K562 (cell line): Measurements from ENCODE around the gene POLD4. TPM values are rescaled to one million over a fixed set of nuclear protein-coding genes. Genes with fewer than 3 reads are reported as not detected.

Source experiments
- ATAC-seq: fragments of 200-7000 bp; cut with Tn5 transposase; 3 replicates; pipeline ENCODE4 v1.9.1; 2020; ENCODE audit warnings: moderate library complexity
- BruUV-seq: library from RNA; stranded (reverse); fragments of 400-500 nt; replicated peaks from 2 replicates; lab custom pipeline; 2021; lab: Mats Ljungman, UMichigan
- CTCF ChIA-PET: fragments of 300-600 bp; formaldehyde crosslinking; extraction: SDS; loops from one replicate; lab custom pipeline; 2021; ENCODE audit warnings: low intra/inter-chr PET ratio; lab: Yijun Ruan, JAX
- POLR2A ChIA-PET: fragments of 300-600, 350-650 bp; sonication (Branson Sonifier 250); formaldehyde crosslinking; extraction: SDS; loops from one replicate; lab custom pipeline; 2021; ENCODE audit warnings: antibody characterized with exemption, inconsistent platforms; lab: Yijun Ruan, JAX
- DNase-seq, 4 experiments: peaks; one replicate each; pipeline versions ENCODE4 v3.0.0 to v3.0.0-alpha.2; 2011 to 2018; ENCODE audit warnings: low spot score in 3 of 4, mixed read lengths in 3 of 4; ENCODE audit errors: extremely low read depth in 1 of 4
- FAIRE-seq: peaks from 2 replicates; lab custom pipeline; 2011; peaks lifted over from hg19 to GRCh38; lab: Jason Lieb, UNC
- H2AFZ ChIP-seq: 2 replicates; pipeline ENCODE4 v1.6.0; 2011; ENCODE audit warnings: low read depth, low read length, control low read depth, inconsistent platforms
- H3K27ac ChIP-seq: fragments of 200-600 bp; 3 replicates; pipeline ENCODE4 v1.8.0; 2011; ENCODE audit warnings: low read depth, mild to moderate bottlenecking, control low read depth, inconsistent platforms, low read length, moderate library complexity, mixed read lengths; ENCODE audit errors: extremely low read depth
- H3K27me3 ChIP-seq, 2 experiments: fragments of 300-600 bp in 1 of 2; 2 replicates in 1 of 2; 3 replicates in 1 of 2; pipeline versions ENCODE4 v1.6.0 to v1.8.0; 2011; ENCODE audit warnings: inconsistent platforms in 2 of 2, low read length in 2 of 2, mild to moderate bottlenecking in 1 of 2, mixed read lengths in 1 of 2, moderate library complexity in 1 of 2; ENCODE audit not compliant: control insufficient read depth in 2 of 2, insufficient read depth in 2 of 2
- H3K36me3 ChIP-seq: fragments of 300-600 bp; 3 replicates; pipeline ENCODE4 v1.8.0; 2011; ENCODE audit warnings: mild to moderate bottlenecking, low read length, inconsistent platforms; ENCODE audit not compliant: control insufficient read depth, insufficient read depth
- H3K4me1 ChIP-seq, 2 experiments: fragments of 200-600 bp in 1 of 2; replicated peaks in 1 of 2; 2 replicates in 1 of 2; 3 replicates in 1 of 2; pipeline versions ENCODE4 v1.5.1 to v1.8.0; 2011; ENCODE audit warnings: inconsistent platforms in 2 of 2, low read length in 2 of 2, mild to moderate bottlenecking in 1 of 2, mixed read lengths in 1 of 2, moderate library complexity in 1 of 2; ENCODE audit not compliant: control insufficient read depth in 2 of 2, insufficient read depth in 2 of 2
- H3K4me2 ChIP-seq: 2 replicates; pipeline ENCODE4 v1.6.1; 2011; ENCODE audit warnings: low read length, control low read depth, inconsistent platforms, mixed read lengths; ENCODE audit not compliant: insufficient read depth
- H3K4me3 ChIP-seq: fragments of 200-600 bp; sonication (generic), shearing (Covaris generic); 2 replicates; pipeline ENCODE4 v1.5.1; 2016; ENCODE audit warnings: control low read depth, inconsistent platforms
- H3K79me2 ChIP-seq: fragments of 200-600 bp; 3 replicates; pipeline ENCODE4 v1.8.0; 2011; ENCODE audit warnings: low read length, inconsistent platforms; ENCODE audit not compliant: control insufficient read depth, insufficient read depth
- H3K9ac ChIP-seq, 2 experiments: 2 replicates each; pipeline versions ENCODE4 v1.6.0 to v1.6.1; 2011; ENCODE audit warnings: low read depth in 2 of 2, low read length in 2 of 2, control low read depth in 1 of 2, inconsistent platforms in 1 of 2, mild to moderate bottlenecking in 1 of 2, mixed read lengths in 1 of 2; ENCODE audit not compliant: insufficient read depth in 1 of 2
- H3K9me1 ChIP-seq: one replicate; pipeline ENCODE4 v1.6.0; 2011; ENCODE audit warnings: inconsistent platforms, mild to moderate bottlenecking, low read length, moderate library complexity; ENCODE audit not compliant: control insufficient read depth, insufficient read depth
- H3K9me3 ChIP-seq: replicated peaks from 2 replicates; pipeline ENCODE4 v1.5.1; 2011; ENCODE audit warnings: low read depth, low read length, inconsistent platforms; ENCODE audit not compliant: control insufficient read depth, insufficient read depth
- H4K20me1 ChIP-seq: replicated peaks from 2 replicates; pipeline ENCODE4 v1.6.1; 2011; ENCODE audit warnings: low read length, inconsistent platforms, mixed read lengths; ENCODE audit not compliant: control insufficient read depth, insufficient read depth
- ATF1 ChIP-seq, 2 experiments: fragments of 450-650 bp in 1 of 2; IDR thresholded peaks; 2 replicates each; pipeline ENCODE4 v1.6.1; 2016; ENCODE audit warnings: missing compliant biosample characterization in 1 of 2, missing genetic modification characterization in 1 of 2
- BHLHE40 ChIP-seq: IDR thresholded peaks from 2 replicates; pipeline ENCODE4 v1.6.1; 2011; ENCODE audit warnings: low read length, improper control_type of control experiment
- ETS2 ChIP-seq: IDR thresholded peaks from 2 replicates; pipeline ENCODE4 v1.6.1; 2016; ENCODE audit warnings: borderline replicate concordance, missing genetic modification characterization, mild to moderate bottlenecking, moderate library complexity, missing compliant biosample characterization; ENCODE audit not compliant: poor library complexity, severe bottlenecking
- FIP1L1 ChIP-seq: fragments of 200-400 bp; formaldehyde crosslinking; IDR thresholded peaks from 2 replicates; pipeline ENCODE4 v1.6.1; 2018; ENCODE audit warnings: mild to moderate bottlenecking, low read depth, low read length; ENCODE audit not compliant: poor library complexity, severe bottlenecking
- KDM4B ChIP-seq, 2 experiments: fragments of 450-650 bp in 1 of 2; sonication (generic) in 1 of 2; IDR thresholded peaks; 2 replicates each; pipeline ENCODE4 v1.6.1; 2016 to 2017; ENCODE audit warnings: borderline replicate concordance in 2 of 2, antibody characterized with exemption in 1 of 2, low read depth in 1 of 2, mild to moderate bottlenecking in 1 of 2
- L3MBTL2 ChIP-seq: fragments of 450-650 bp; IDR thresholded peaks from 2 replicates; pipeline ENCODE4 v1.6.1; 2016; ENCODE audit warnings: mild to moderate bottlenecking, moderate library complexity
- NCOA1 ChIP-seq: fragments of 450-650 bp; IDR thresholded peaks from 2 replicates; pipeline ENCODE4 v1.6.1; 2016; ENCODE audit warnings: low read depth
- POLR2G ChIP-seq: fragments of 200-400 bp; formaldehyde crosslinking; IDR thresholded peaks from 2 replicates; pipeline ENCODE4 v1.6.1; 2017; ENCODE audit warnings: low read depth, mild to moderate bottlenecking, antibody characterized with exemption, low read length, moderate library complexity
- RBFOX2 ChIP-seq: fragments of 200-400 bp; formaldehyde crosslinking; IDR thresholded peaks from 2 replicates; pipeline ENCODE4 v1.6.1; 2017; ENCODE audit warnings: low read depth, mild to moderate bottlenecking, low read length, moderate library complexity
- SAP30 ChIP-seq: fragments of 200-600 bp; sonication (generic); IDR thresholded peaks from 2 replicates; pipeline ENCODE4 v1.6.1; 2012; ENCODE audit warnings: borderline replicate concordance, low read depth, mild to moderate bottlenecking, moderate library complexity, low read length, control low read depth, inconsistent platforms; ENCODE audit not compliant: insufficient read depth, poor library complexity, severe bottlenecking
- SMAD4 ChIP-seq: fragments of 250-450 bp; sonication (Bioruptor Pico); conservative IDR thresholded peaks from 2 replicates; pipeline ENCODE4 v1.8.0; 2021; ENCODE audit warnings: inconsistent platforms, mild to moderate bottlenecking, moderate library complexity
- ZBTB17 ChIP-seq: fragments of 450-650 bp; formaldehyde crosslinking; IDR thresholded peaks from 2 replicates; pipeline ENCODE4 v1.4.0; 2020; ENCODE audit warnings: mild to moderate bottlenecking
- ZNF57 ChIP-seq: fragments of 450-650 bp; formaldehyde crosslinking; IDR thresholded peaks from 2 replicates; pipeline ENCODE4 v1.4.0; 2020; ENCODE audit warnings: mild to moderate bottlenecking, moderate library complexity
- ZNF589 ChIP-seq: fragments of 200-800 bp; sonication (Bioruptor generic); IDR thresholded peaks from 2 replicates; pipeline ENCODE4 v1.6.1; 2016; ENCODE audit warnings: low read depth, missing genetic modification characterization, missing compliant biosample characterization
- WGBS: fragments of 100-300 bp; shearing (Covaris generic); methylation state at CpG from one replicate; pipeline ENCODE4 v1.1.6; 2016; ENCODE audit warnings: low coverage, mixed read lengths; ENCODE audit not compliant: insufficient coverage; ENCODE audit errors: missing lambda C conversion rate; 5-methylcytosine and 5-hydroxymethylcytosine counted together
- in situ Hi-C: fragments of 300-500 bp; cut with MboI; formaldehyde crosslinking; loops from 4 replicates; pipeline ENCODE4 v1.15.0; 2018; ENCODE audit warnings: inconsistent platforms, mixed read lengths
- intact Hi-C: fragments of 100-400 bp; cut with micrococcal nuclease; formaldehyde crosslinking; loops from 2 replicates; pipeline ENCODE4 v1.14.2; 2022
- polyA plus RNA-seq, 8 experiments: library from polyadenylated mRNA; depleted of rRNA in 4 of 8; stranded (reverse) in 5 of 8; unstranded in 3 of 8; fragments of >200 nt; fragmentation: Nextera tagmentation in 2 of 8; fragmentation: Illumina TruSeq in 1 of 8; extraction: Ambion mirVana in 2 of 8; extraction: Trizol in 1 of 8; gene quantifications; 2 replicates each; pipeline versions ENCODE4 v1.2.1 to v1.2.3, GENCODE V29; 2011 to 2014; ENCODE audit warnings: inconsistent platforms in 1 of 8, missing spikeins in 1 of 8
- total RNA-seq, 7 experiments: library from RNA; depleted of rRNA in 6 of 7; stranded (reverse); fragments of >200 nt in 6 of 7; fragmentation: Illumina TruSeq in 2 of 7; extraction: Trizol in 2 of 7; gene quantifications; 2 replicates each; pipeline versions ENCODE4 v1.2.1 to v1.2.3, GENCODE V29; 2011 to 2021; ENCODE audit warnings: low replicate concordance in 1 of 7
- TF ChIP-seq, protein P1 (sequence below): fragments of 450-650 bp; IDR thresholded peaks from one replicate; pipeline ENCODE4 v1.6.1; 2018; ENCODE audit warnings: mild to moderate bottlenecking, moderate library complexity; ENCODE audit not compliant: partially characterized antibody
- TF ChIP-seq, protein P2 (sequence below): IDR thresholded peaks from 2 replicates; pipeline ENCODE4 v1.6.1; 2014; ENCODE audit warnings: antibody characterized with exemption

Gene POLD4
- total and polyA plus RNA-seq, 9 of the 15 experiments (the other 6 are each of a cell fraction or from before 2014, with no cell fraction given) = 5.8 to 64.5 (median 18.3) TPM

DNA sequence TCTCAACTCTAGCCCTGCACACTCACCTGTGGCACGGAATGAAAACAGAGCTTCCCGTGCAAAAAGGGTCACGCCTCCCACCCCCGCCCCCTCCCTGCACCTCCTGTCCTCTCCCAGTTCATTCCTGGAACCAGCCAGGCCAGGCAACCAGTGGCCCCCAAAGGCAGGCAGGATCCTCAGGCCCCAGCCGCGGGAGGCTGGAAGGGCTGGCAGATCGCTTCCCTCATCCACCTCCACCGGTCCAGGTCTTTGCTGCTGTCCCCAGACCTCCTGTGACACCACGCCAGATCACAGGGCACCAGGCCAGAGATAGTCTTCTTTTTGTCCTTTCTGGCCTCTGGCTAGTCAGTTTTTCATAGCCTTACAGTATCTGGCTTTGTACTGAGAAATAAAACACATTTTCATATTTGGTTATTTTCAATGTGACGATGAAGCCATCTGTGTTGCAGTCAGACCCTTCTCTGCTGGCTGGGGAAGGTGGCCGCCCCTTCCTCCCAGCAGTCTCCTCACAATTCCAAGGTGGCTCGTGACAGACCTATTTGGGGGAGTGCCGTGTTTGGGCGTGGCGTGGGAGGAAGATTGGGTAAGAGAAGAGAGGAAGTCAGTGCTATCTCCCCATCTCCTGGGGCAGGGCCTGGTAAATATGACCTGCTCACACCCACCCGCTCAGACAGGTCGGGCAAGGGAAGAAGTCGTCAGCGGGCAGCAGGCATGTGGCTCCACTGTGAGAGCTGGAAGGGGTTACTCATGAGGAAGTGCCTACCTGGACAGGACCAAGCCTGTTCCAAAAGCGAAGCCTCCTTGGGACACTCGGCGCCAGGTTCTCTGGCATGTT lies 40.9 kb downstream of the POLD4 start:
- Histone ChIP-seq H3K9me1 (no peaks in the 10 kb centered on the region), H3K79me2 (no peaks in the 10 kb centered on the region), H3K4me2 (peak overlapping the region; percentile 76), H4K20me1 (no peaks in the 10 kb centered on the region), H2AFZ (peak overlapping the region; percentile 58), H3K9ac (peak overlapping the region; percentile 40 to 83), H3K4me1 (peaks cover 37 to 65% of the 10 kb centered on the region in 2 experiments), H3K9me3 (no peaks in the 10 kb centered on the region), H3K27me3 (no peaks in the 10 kb centered on the region), H3K36me3 (no peaks in the 10 kb centered on the region), H3K4me3 (no peak overlapping the region), H3K27ac (peak overlapping the region; percentile 67)
- intact Hi-C loops = loop anchor here (1.0 kb wide), 1 partner anchor 35 kb away; no protein-coding TSS in a partner anchor
- CTCF ChIA-PET = no interaction called here
- POLR2A ChIA-PET = interaction anchor here (0.6 to 3.5 kb wide), 3 partner anchors 10 to 174 kb away, joined by 3 to 10 read pairs (median 3); no protein-coding TSS in a partner anchor
- WGBS = 7% methylated on average over 19 of the region's 22 CpGs
- ATAC-seq = peak; percentile 55
- peak; percentile 76 to 87 (median 77) for DNase-seq
- BruUV-seq = no TSS peak
- in situ Hi-C loops = loop anchor here (5.0 kb wide), 1 partner anchor 35 kb away; no protein-coding TSS in a partner anchor
- peak; percentile 84 for FAIRE-seq
- TF ChIP-seq, protein P1, sequence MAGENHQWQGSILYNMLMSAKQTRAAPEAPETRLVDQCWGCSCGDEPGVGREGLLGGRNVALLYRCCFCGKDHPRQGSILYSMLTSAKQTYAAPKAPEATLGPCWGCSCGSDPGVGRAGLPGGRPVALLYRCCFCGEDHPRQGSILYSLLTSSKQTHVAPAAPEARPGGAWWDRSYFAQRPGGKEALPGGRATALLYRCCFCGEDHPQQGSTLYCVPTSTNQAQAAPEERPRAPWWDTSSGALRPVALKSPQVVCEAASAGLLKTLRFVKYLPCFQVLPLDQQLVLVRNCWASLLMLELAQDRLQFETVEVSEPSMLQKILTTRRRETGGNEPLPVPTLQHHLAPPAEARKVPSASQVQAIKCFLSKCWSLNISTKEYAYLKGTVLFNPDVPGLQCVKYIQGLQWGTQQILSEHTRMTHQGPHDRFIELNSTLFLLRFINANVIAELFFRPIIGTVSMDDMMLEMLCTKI = no peak
- TF ChIP-seq ZNF589 = peak; percentile 89
- peak; percentile 78 for TF ChIP-seq SMAD4 (CRISPR knock-in tag)
- no peak for TF ChIP-seq ETS2 (tag)
- no peak for TF ChIP-seq ZNF57 (CRISPR knock-in tag)
- 0 out of 2 replicates have a peak, but pooled peaks have one; percentile 15 for TF ChIP-seq NCOA1
- TF ChIP-seq, protein P2, sequence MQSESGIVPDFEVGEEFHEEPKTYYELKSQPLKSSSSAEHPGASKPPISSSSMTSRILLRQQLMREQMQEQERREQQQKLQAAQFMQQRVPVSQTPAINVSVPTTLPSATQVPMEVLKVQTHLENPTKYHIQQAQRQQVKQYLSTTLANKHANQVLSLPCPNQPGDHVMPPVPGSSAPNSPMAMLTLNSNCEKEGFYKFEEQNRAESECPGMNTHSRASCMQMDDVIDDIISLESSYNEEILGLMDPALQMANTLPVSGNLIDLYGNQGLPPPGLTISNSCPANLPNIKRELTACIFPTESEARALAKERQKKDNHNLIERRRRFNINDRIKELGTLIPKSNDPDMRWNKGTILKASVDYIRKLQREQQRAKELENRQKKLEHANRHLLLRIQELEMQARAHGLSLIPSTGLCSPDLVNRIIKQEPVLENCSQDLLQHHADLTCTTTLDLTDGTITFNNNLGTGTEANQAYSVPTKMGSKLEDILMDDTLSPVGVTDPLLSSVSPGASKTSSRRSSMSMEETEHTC = peak; percentile 96
- TF ChIP-seq RBFOX2 = peak; percentile 66
- TF ChIP-seq ZBTB17 (CRISPR knock-in tag) = peak; percentile 59; the same call in 1 of the 2 replicates
- TF ChIP-seq ATF1 (CRISPR knock-in tag; IDR thresholded peaks at IDR 0.05) = no peak
- TF ChIP-seq ATF1 (tag; IDR thresholded peaks at IDR 0.05) = peak; percentile 30; the same call in 1 of the 2 replicates
- TF ChIP-seq BHLHE40 = peak; percentile 87
- TF ChIP-seq L3MBTL2 = peak; percentile 71; the same call in 1 of the 2 replicates
- TF ChIP-seq POLR2G = peak; percentile 61
- no peak for TF ChIP-seq FIP1L1
- TF ChIP-seq SAP30 = peak; percentile 37
- peak in 1 of 2 experiments; percentile 19; a peak in 1 of 4 replicates for TF ChIP-seq KDM4B (IDR thresholded peaks at IDR 0.05; ENCODE audit: borderline replicate concordance in 2 of 2, low read depth in 1 of 2)
